Inflammatory macrophage treated with lipopolysaccharide for 4 hours (primary cell): Measurements from ENCODE around the gene SLC39A5.
"Not testable (repeated sequence)": the region's sequence is repeated elsewhere in the genome, so short reads cannot be mapped to it uniquely, and the experiment has no call there.

Experiments
- DNase-seq: peaks from one replicate; pipeline ENCODE4 v3.0.0-alpha.2; 2020

The SLC39A5 gene

DNA sequence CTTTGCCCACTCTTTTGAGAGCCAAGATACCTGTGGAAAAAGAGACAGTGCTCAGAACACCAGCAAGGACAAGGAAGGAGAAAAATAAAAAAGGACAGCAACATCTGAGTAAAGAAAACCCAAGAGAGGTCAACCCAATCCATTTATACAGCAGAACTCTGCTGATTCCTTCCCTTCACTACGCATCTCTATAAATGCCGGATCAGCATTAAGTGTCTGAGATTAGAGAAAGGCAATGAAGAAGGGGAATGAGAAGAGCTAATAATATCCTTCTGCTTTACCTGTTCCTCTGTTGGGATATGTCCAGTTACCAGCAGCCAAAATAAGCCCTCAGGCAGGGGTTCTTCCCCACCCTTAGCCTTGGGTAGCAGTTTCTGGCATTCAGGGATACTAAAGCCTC is 52.7 kb downstream of the SLC39A5 start:
- DNase-seq = no peak

DNA sequence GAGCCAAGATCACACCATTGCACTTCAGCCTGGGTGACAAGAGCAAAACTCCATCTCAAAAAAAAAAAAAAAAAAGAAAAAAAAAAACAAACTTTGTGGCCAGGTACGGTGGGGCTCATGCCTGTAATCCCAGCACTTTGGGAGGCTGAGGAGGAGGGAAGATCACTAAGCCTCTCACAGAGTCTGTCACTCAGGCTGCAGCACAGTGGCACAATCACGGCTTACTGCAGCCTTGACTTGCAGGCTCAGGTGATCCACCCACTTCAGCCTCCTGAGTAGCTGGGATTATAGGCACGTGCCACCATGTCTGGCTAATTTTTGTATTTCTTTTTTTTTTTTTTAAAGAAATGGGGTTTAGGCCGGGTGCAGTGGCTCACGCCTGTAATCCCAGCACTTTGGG is 54.4 kb downstream of the SLC39A5 start:
- not testable (repeated sequence) for DNase-seq

DNA sequence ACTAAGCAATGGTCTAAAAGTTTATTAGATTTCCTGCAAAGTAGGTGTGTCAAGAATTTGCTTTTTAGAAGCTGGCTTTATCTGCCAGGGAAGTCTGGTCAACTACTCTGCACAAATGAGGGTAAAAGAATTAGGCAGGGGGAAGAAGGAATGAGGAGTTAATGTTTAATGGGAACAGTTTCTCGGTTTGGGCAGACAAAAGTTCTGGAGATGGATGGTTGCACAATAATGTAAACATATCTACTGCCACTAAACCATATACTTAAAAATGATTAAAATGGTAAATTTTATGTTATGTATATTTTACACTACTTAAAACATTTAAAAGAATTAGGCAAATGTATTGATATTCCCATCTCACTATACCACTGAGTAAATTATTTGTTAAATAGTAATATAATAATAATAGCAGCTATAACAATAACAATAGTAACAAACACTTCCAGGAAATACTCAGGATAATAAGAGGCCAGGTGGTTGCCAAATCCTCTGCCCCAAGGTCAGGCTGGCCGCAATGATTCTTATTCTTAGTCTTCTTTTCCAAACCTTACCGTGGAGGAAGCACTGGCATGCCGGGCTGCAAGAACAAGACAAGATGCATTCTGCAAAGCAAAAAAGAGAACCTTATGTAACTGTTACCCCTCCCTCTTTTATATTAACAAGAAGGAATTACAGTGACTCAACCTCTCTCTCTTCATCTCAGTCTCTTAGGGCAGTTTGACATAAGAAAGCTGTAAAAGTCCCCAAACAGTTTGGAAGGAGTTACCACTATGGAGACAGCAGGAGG is 56.4 kb downstream of the SLC39A5 start:
- no peak for DNase-seq
